SK-N-SH (cell line): Measurements from ENCODE around the gene GRID2IP. TPM values are rescaled to one million over a fixed set of nuclear protein-coding genes. Genes with fewer than 3 reads are reported as not detected.

ENCODE experiments used
- CTCF ChIA-PET: fragments of 300-600, 350-600 bp; formaldehyde crosslinking; extraction: SDS; loops from one replicate; lab custom pipeline; 2021; lab: Yijun Ruan, JAX
- POLR2A ChIA-PET: fragments of 350-600 bp; sonication (Branson Sonifier 250); formaldehyde crosslinking; extraction: SDS; loops from one replicate; lab custom pipeline; 2020; ENCODE audit warnings: antibody characterized with exemption, inconsistent platforms; lab: Yijun Ruan, JAX
- DNase-seq: peaks from one replicate; pipeline ENCODE4 v3.0.0; 2012
- H2AFZ ChIP-seq: fragments of 200-600 bp; sonication (generic); 2 replicates; pipeline ENCODE4 v1.8.1; 2016; ENCODE audit warnings: antibody characterized with exemption, mild to moderate bottlenecking, low read depth
- H3F3A ChIP-seq: fragments of 200-600 bp; sonication (generic); replicated peaks from 2 replicates; pipeline ENCODE3; 2016; ENCODE audit warnings: antibody characterized with exemption, mild to moderate bottlenecking; ENCODE audit not compliant: insufficient read depth
- H3K27ac ChIP-seq, 2 experiments: fragments of 200-500 bp in 1 of 2; fragments of 200-600 bp in 1 of 2; sonication (Bioruptor generic) in 1 of 2; sonication (generic), shearing (Covaris generic) in 1 of 2; 2 replicates each; pipeline versions ENCODE4 v1.5.1 to v1.6.1; 2014 to 2016; ENCODE audit warnings: low read depth in 2 of 2, inconsistent platforms in 1 of 2, low read length in 1 of 2, mild to moderate bottlenecking in 1 of 2, mixed read lengths in 1 of 2
- H3K27me3 ChIP-seq: fragments of 200-600 bp; sonication (generic), shearing (Covaris generic); 2 replicates; pipeline ENCODE4 v1.6.1; 2016; ENCODE audit warnings: mixed run types; ENCODE audit not compliant: insufficient read depth
- H3K36me3 ChIP-seq, 2 experiments: fragments of 200-500 bp in 1 of 2; fragments of 200-600 bp in 1 of 2; sonication (Bioruptor generic) in 1 of 2; sonication (generic) in 1 of 2; replicated peaks in 1 of 2; 2 replicates each; pipeline versions ENCODE3 to v1.5.1; 2014 to 2016; ENCODE audit warnings: low read length in 1 of 2, mild to moderate bottlenecking in 1 of 2; ENCODE audit not compliant: insufficient read depth in 2 of 2, control insufficient read depth in 1 of 2
- H3K4me1 ChIP-seq, 2 experiments: fragments of 200-500 bp in 1 of 2; fragments of 200-600 bp in 1 of 2; sonication (Bioruptor generic) in 1 of 2; sonication (generic), shearing (Covaris generic) in 1 of 2; 2 replicates each; pipeline versions ENCODE4 v1.5.1 to v1.6.1; 2014 to 2016; ENCODE audit warnings: low read depth in 1 of 2, low read length in 1 of 2, mixed run types in 1 of 2; ENCODE audit not compliant: insufficient read depth in 2 of 2, control insufficient read depth in 1 of 2
- H3K4me2 ChIP-seq: fragments of 200-600 bp; sonication (generic), shearing (Covaris generic); 2 replicates; pipeline ENCODE4 v1.6.1; 2017; ENCODE audit warnings: mixed run types
- H3K4me3 ChIP-seq, 2 experiments: fragments of 200-500 bp in 1 of 2; fragments of 200-600 bp in 1 of 2; sonication (Bioruptor generic) in 1 of 2; sonication (generic), shearing (Covaris generic) in 1 of 2; 2 replicates each; pipeline versions ENCODE4 v1.5.1 to v1.8.1; 2014 to 2016; ENCODE audit warnings: low read depth in 2 of 2, inconsistent platforms in 1 of 2, low read length in 1 of 2, mild to moderate bottlenecking in 1 of 2, mixed read lengths in 1 of 2, moderate library complexity in 1 of 2
- H3K79me2 ChIP-seq: fragments of 200-600 bp; sonication (generic); 2 replicates; pipeline ENCODE4 v1.8.1; 2017; ENCODE audit warnings: mild to moderate bottlenecking; ENCODE audit not compliant: insufficient read depth
- H3K9ac ChIP-seq: fragments of 200-600 bp; sonication (generic); 2 replicates; pipeline ENCODE4 v1.6.1; 2017; ENCODE audit warnings: mixed run types
- H3K9me2 ChIP-seq: fragments of 200-600 bp; sonication (generic); 2 replicates; pipeline ENCODE4 v1.6.1; 2017; ENCODE audit warnings: mixed run types
- H3K9me3 ChIP-seq: fragments of 200-600 bp; sonication (generic); 2 replicates; pipeline ENCODE4 v1.6.1; 2017; ENCODE audit warnings: mixed run types, mild to moderate bottlenecking, moderate library complexity
- H4K20me1 ChIP-seq: fragments of 200-600 bp; sonication (generic); 2 replicates; pipeline ENCODE4 v1.6.1; 2017; ENCODE audit warnings: mild to moderate bottlenecking, mixed run types; ENCODE audit not compliant: insufficient read depth
- EP300 ChIP-seq, 2 experiments: IDR thresholded peaks; 2 replicates each; pipeline versions ENCODE4 v1.4.0 to v1.6.1; 2012; ENCODE audit warnings: borderline replicate concordance in 1 of 2, low read depth in 1 of 2, low read length in 1 of 2
- FOXM1 ChIP-seq: IDR thresholded peaks from 2 replicates; pipeline ENCODE4 v1.4.0; 2012; ENCODE audit warnings: low read depth, mild to moderate bottlenecking
- GATA2 ChIP-seq: sonication (generic); formaldehyde crosslinking; IDR thresholded peaks from 2 replicates; pipeline ENCODE4 v1.5.0; 2020; ENCODE audit warnings: mild to moderate bottlenecking, missing genetic modification reagents
- JUND ChIP-seq: IDR thresholded peaks from 2 replicates; pipeline ENCODE4 v1.4.0; 2012
- MEF2A ChIP-seq: IDR thresholded peaks from 2 replicates; pipeline ENCODE4 v1.4.0; 2012; ENCODE audit warnings: low read depth, borderline replicate concordance
- MXI1 ChIP-seq: IDR thresholded peaks from 2 replicates; pipeline ENCODE4 v1.6.1; 2012; ENCODE audit warnings: mild to moderate bottlenecking, low read depth, low read length, improper control_type of control experiment
- NRF1 ChIP-seq: IDR thresholded peaks from 2 replicates; pipeline ENCODE4 v1.6.1; 2012; ENCODE audit warnings: low read depth, mild to moderate bottlenecking, low read length
- PBX3 ChIP-seq: IDR thresholded peaks from 2 replicates; pipeline ENCODE4; 2012
- POLR2AphosphoS5 ChIP-seq: IDR thresholded peaks from 2 replicates; pipeline ENCODE4 v1.6.1; 2012; ENCODE audit warnings: low read depth, low read length
- RAD21 ChIP-seq: IDR thresholded peaks from 2 replicates; pipeline ENCODE4 v1.6.1; 2012; ENCODE audit warnings: mild to moderate bottlenecking, low read length
- RCOR1 ChIP-seq: fragments of 150-350 bp; IDR thresholded peaks from 2 replicates; pipeline ENCODE4 v1.6.1; 2017; ENCODE audit warnings: antibody characterized with exemption, low read length
- TAF1 ChIP-seq: IDR thresholded peaks from 2 replicates; pipeline ENCODE4 v1.6.1; 2012; ENCODE audit warnings: low read depth, mild to moderate bottlenecking, low read length, moderate library complexity, borderline replicate concordance
- YY1 ChIP-seq: IDR thresholded peaks from 2 replicates; pipeline ENCODE4 v1.4.0; 2012; ENCODE audit warnings: low read depth, mild to moderate bottlenecking
- ZBTB33 ChIP-seq: IDR thresholded peaks from 2 replicates; pipeline ENCODE4 v1.4.0; 2012; ENCODE audit warnings: low read depth, borderline replicate concordance
- WGBS: methylation state at CpG from one replicate; pipeline ENCODE4 v1.1.6; 2017; ENCODE audit warnings: low lambda C conversion rate; 5-methylcytosine and 5-hydroxymethylcytosine counted together
- polyA plus RNA-seq, 3 experiments: library from polyadenylated mRNA; depleted of rRNA; stranded (reverse); fragments of >200 nt; gene quantifications; 2 replicates each; pipeline ENCODE4 v1.2.3, GENCODE V29; 2012

The GRID2IP gene
- polyA plus RNA-seq, 1 of the 3 experiments (the other 2 are of a cell fraction): 0.03 TPM

- Histone ChIP-seq H3K27ac (no peak overlapping the region), H3K4me1 (peaks cover 0 to 7% of the 10 kb centered on the region in 2 experiments; a peak in 1 of 4 replicates), H4K20me1 (no peaks in the 10 kb centered on the region), H3K79me2 (peaks cover 13% of the 10 kb centered on the region; the same call in 1 of the 2 replicates), H3K4me2 (peak overlapping the region; percentile 67), H3K9me2 (no peaks in the 10 kb centered on the region), H3K4me3 (peak overlapping the region; percentile 45 to 51), H3K9me3 (no peaks in the 10 kb centered on the region), H3K36me3 (peaks cover 7 to 8% of the 10 kb centered on the region in 2 experiments), H3F3A (peaks cover 27% of the 10 kb centered on the region), H2AFZ (no peak overlapping the region; the same call in 1 of the 2 replicates), H3K27me3 (no peaks in the 10 kb centered on the region), H3K9ac (no peak overlapping the region)
- ChIA-PET POLR2A (interaction anchor here (0.9 to 2.7 kb wide), 3 partner anchors 13 to 60 kb away, joined by 3 to 16 read pairs (median 3); partner anchors contain the start of gene INTS15), CTCF (interaction anchor here (1.2 to 9.7 kb wide), 7 partner anchors 8 to 90 kb away, joined by 5 to 85 read pairs (median 11); partner anchors contain the start of gene INTS15)
- TF ChIP-seq ZBTB33 (no peak), JUND (no peak), YY1 (no peak), POLR2AphosphoS5 (0 out of 2 replicates have a peak, but pooled peaks have one; percentile 20)
- DNase-seq: peak; percentile 60
- 54% methylated on average over 14 of the region's 14 CpGs for WGBS
Observed at GRCh38 chr7:6576024-6576866, 25.0 kb upstream of the GRID2IP start.

DNA sequence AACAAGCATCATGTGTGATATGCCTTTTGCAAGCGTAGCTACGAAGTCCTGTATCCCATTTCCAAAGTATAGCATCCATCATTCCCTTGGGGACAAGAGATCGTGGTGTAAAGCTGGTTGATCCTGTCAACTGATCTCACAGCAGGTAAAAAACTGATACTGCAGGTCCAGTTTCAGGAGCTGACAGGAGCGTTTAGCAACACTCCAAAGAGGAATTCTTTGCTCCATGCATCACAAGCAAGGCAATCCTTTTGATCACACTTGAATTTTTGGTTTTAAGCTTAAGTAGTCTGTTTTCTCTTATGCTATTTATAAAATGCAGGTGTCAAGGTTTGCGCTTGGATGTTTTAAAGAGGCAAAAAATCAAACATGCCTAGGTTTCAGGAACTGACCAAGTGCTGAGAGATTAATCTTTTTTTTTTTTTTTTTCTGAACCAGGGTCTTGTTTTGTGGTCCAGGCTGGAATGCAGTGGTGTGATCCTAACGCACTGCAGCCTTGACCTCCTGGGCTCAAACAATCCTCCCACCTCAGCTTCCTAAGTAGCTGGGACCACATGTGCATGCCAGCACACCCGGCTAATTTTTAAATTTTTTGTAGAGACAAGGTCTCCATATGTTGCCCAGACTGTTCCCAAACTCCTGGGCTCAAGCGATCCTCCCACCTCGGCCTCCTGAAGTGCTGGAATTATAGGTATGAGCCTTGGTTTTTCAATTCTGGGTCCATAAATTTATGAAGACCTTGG is 24.2 kb upstream of the GRID2IP start:
- no peak overlapping the region for H2AFZ ChIP-seq
- H3K9me3 ChIP-seq: no peaks in the 10 kb centered on the region
- H4K20me1 ChIP-seq: no peaks in the 10 kb centered on the region
- H3K9ac ChIP-seq: no peak overlapping the region
- H3K4me2 ChIP-seq: no peak overlapping the region
- H3K4me3 ChIP-seq: no peak overlapping the region
- peaks cover 13% of the 10 kb centered on the region; the same call in 1 of the 2 replicates for H3K79me2 ChIP-seq
- peaks cover 27% of the 10 kb centered on the region for H3F3A ChIP-seq
- peaks cover 0 to 7% of the 10 kb centered on the region in 2 experiments; a peak in 1 of 4 replicates for H3K4me1 ChIP-seq
- DNase-seq: no peak
- WGBS: 84% methylated on average over 9 of the region's 9 CpGs
- ChIA-PET CTCF (interaction anchor here (0.7 to 9.7 kb wide), 16 partner anchors 7 to 90 kb away, joined by 3 to 85 read pairs (median 5); partner anchors contain the start of gene INTS15), POLR2A (interaction anchor here (1.2 kb wide), 1 partner anchor 16 kb away, joined by 3 read pairs; no protein-coding TSS in a partner anchor)
- H3K27me3 ChIP-seq: no peaks in the 10 kb centered on the region
- peaks cover under 1 to 3% of the 10 kb centered on the region in 2 experiments for H3K36me3 ChIP-seq
- H3K9me2 ChIP-seq: no peaks in the 10 kb centered on the region
- no peak overlapping the region for H3K27ac ChIP-seq
- no peak for TF ChIP-seq MEF2A
- TF ChIP-seq FOXM1: no peak
- no peak for TF ChIP-seq TAF1
- no peak for TF ChIP-seq MXI1
- no peak for TF ChIP-seq YY1
- TF ChIP-seq PBX3: no peak
- TF ChIP-seq EP300 (IDR thresholded peaks at IDR 0.05; ENCODE audit: borderline replicate concordance in 1 of 2, low read depth in 1 of 2, low read length in 1 of 2): no peak
- TF ChIP-seq RCOR1: no peak
- TF ChIP-seq GATA2 (CRISPR knock-in tag): no peak
- no peak for TF ChIP-seq JUND
- no peak for TF ChIP-seq RAD21
- TF ChIP-seq NRF1: no peak
- no peak for TF ChIP-seq ZBTB33
